ENCODE measurements around the gene STPG3.

The STPG3 gene

DNA sequence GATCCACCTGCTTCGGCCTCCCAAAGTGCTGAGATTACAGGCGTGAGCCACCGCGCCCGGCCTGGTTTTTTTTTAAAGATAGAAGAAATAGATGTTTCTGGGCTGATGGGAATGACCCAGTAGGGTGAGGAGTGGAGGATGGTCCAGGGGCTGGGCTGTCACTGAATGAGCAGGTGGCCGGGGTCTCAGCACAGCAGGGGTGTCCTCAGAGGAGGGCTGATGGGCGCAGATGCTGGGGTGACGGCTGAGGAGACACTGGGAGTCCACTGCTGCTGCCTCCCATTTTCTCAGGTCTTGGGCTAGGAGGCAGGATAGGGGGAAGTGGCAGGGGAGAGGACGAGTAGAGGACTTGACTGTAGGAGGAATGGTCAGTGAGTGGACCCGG lies 24.1 kb downstream of the STPG3 start:
- Histone ChIP-seq H3K4me1 (ENCODE audit: control insufficient read depth, insufficient read depth, low read length) (peaks cover 35% of the 10 kb centered on the region), H3K27ac (ENCODE audit: low read depth, low read length) (no peak overlapping the region), H3K9ac (ENCODE audit: low read length) (no peak overlapping the region), H3K9me3 (ENCODE audit: control insufficient read depth, insufficient read depth, low read depth, low read length) (no peaks in the 10 kb centered on the region), H3K4me3 (ENCODE audit: low read depth, low read length) (no peak overlapping the region), H3K36me3 (ENCODE audit: control insufficient read depth, insufficient read depth, low read length) (peaks cover 28% of the 10 kb centered on the region), H3K27me3 (ENCODE audit: control insufficient read depth, insufficient read depth, low read length) (no peaks in the 10 kb centered on the region)

DNA sequence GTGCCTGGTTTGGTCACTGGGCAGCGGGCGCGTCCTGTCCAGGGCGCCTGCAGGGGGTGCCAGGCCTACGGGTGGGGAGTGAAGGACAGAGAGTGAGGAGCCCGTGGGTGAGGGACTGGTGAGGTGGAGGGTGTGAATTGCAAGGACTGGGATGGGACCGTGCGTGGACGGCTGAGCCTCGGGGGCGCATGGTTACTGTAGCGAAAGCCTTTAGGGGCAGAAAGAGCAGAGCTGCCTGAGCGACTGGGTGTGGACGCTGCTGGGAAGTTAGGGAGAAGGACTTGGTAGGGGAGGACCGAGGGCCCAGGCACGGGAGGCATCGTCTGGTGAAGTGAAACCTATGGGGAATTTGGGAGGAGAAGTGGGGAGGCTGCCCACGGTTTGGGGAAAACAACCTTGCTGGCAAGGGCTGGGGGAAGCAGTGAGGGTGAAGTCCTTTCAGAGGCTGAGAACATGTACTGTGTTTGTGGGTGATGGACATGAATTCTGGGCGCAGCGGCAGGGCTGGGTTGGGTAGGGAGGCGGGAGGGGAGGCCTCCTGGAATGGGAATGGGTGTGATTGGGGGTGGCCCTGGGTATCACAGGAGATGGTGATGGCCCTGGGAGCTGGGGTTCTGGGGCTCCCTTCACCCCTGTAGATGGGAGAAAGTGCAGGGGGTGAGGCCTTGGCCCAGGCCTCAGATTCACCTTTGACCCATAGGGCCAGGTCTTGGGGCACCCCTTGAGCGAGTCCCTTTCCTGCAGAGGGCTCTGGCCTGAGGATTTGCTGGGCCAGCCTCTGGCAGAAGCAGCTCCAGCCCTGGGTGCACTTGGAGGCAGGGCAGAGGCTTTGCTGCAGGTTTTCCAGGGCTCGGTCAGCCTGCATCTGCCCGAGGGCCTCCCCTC lies 24.7 kb downstream of the STPG3 start:
- H3K27ac ChIP-seq (ENCODE audit: low read depth, low read length): peak overlapping the region; percentile 89; the same call in 1 of the 2 replicates
- H3K4me1 ChIP-seq (ENCODE audit: control insufficient read depth, insufficient read depth, low read length): peaks cover 38% of the 10 kb centered on the region
- H3K4me3 ChIP-seq (ENCODE audit: low read depth, low read length): no peak overlapping the region
- H3K9ac ChIP-seq (ENCODE audit: low read length): no peak overlapping the region
- no peaks in the 10 kb centered on the region for H3K27me3 ChIP-seq (ENCODE audit: control insufficient read depth, insufficient read depth, low read length)
- H3K36me3 ChIP-seq (ENCODE audit: control insufficient read depth, insufficient read depth, low read length): peaks cover 28% of the 10 kb centered on the region
- no peaks in the 10 kb centered on the region for H3K9me3 ChIP-seq (ENCODE audit: control insufficient read depth, insufficient read depth, low read depth, low read length)

DNA sequence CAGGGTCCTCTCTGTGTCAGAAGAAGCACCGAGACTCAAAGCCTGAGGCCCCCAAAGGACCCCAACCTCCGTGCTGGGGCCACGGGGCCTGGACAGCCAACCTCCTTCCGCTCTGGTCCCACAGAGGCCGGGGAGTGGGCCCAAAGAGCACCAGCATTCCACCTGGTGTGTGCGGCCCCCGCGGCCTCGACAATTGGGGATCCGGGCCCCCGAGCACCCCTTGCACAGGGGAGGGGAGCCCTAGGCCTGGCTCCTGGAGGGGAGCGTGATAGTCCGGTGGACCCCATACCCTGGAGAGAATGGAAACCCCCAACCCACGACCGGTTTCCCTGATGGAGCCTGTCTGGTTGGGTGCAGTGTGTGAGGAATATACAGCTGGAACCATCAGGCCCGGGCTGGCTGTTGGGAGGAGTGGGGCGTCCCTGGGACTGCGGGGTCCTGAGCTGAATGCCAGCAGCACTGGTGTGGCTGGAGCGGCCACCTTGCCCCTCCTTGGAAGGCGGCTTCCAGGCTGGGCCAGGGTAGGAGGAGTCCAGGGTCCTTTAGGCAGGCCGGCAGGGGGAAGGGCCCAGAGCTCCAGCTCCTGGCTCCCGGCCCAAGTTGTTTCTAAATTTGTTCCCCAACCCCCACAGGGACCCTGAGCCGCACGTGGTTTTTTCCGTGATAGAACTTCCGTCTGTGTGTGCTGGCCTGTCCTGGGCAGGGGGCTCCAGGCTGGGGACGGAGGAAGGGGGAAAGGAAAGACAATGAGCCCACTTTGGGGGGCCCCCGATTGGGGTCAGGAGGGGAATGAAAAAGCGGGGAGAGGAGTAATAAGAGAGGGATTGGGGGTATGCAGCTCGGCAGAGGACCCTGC lies 25.6 kb downstream of the STPG3 start:
- H3K27ac ChIP-seq (ENCODE audit: low read depth, low read length): peak overlapping the region; percentile 89
- H3K4me1 ChIP-seq (ENCODE audit: control insufficient read depth, insufficient read depth, low read length): peaks cover 38% of the 10 kb centered on the region
- H3K27me3 ChIP-seq (ENCODE audit: control insufficient read depth, insufficient read depth, low read length): peaks cover under 1% of the 10 kb centered on the region
- peaks cover 23% of the 10 kb centered on the region for H3K36me3 ChIP-seq (ENCODE audit: control insufficient read depth, insufficient read depth, low read length)
- no peaks in the 10 kb centered on the region for H3K9me3 ChIP-seq (ENCODE audit: control insufficient read depth, insufficient read depth, low read depth, low read length)
- peak overlapping the region; percentile 54 for H3K4me3 ChIP-seq (ENCODE audit: low read depth, low read length)
- peak overlapping the region; percentile 66 for H3K9ac ChIP-seq (ENCODE audit: low read length)

DNA sequence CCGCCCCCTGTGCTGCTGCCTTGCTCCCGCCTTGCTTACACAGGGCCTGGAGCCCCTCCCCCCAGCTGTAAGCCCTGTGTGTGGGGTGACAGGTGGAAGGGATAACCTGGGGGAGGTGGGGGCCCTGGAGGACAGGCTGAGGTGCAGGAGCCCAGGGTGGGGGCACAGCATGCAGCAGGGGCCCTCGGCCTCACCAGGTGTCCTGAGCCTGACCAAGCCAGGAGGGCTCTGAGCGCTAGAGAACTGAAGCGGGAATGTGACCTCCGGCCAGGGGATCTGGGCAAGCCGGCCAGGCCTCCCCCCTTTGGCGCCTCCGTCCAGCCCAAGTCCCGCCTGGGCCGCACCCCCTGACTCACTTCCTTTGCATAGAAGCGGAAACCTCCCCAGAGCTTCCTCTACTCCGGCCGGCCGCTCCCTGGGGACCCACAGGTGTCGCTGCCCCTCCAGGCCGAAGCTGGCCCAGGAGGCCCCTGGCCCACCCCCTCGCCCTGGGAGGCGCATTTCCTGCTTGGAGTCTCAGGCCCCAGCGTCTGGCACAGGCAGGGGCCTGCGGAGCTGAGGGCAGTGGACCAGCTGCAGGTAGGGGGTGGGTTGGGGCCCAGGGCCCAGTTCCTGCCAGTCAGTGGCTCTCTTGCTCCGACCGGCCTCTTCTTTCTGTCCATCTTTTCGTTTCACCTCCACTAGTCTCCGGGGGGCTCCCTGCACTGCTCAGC lies 26.4 kb downstream of the STPG3 start, which contains the start of gene TOR4A:
Gene TOR4A, plus strand, starts transcription at position 398 of the 713 bp plus-strand sequence. CDS start 964 bp downstream, outside the sequence.
- Histone ChIP-seq H3K4me1 (ENCODE audit: control insufficient read depth, insufficient read depth, low read length) (peaks cover 38% of the 10 kb centered on the region), H3K4me3 (ENCODE audit: low read depth, low read length) (peak within 1 kb of the TSS; percentile 54), H3K36me3 (ENCODE audit: control insufficient read depth, insufficient read depth, low read length) (peaks cover 16% of the 10 kb centered on the region), H3K9ac (ENCODE audit: low read length) (peak within 1 kb of the TSS; percentile 66), H3K27ac (ENCODE audit: low read depth, low read length) (peak within 1 kb of the TSS; percentile 89), H3K9me3 (ENCODE audit: control insufficient read depth, insufficient read depth, low read depth, low read length) (no peaks in the 10 kb centered on the region), H3K27me3 (ENCODE audit: control insufficient read depth, insufficient read depth, low read length) (peaks cover 3% of the 10 kb centered on the region)

DNA sequence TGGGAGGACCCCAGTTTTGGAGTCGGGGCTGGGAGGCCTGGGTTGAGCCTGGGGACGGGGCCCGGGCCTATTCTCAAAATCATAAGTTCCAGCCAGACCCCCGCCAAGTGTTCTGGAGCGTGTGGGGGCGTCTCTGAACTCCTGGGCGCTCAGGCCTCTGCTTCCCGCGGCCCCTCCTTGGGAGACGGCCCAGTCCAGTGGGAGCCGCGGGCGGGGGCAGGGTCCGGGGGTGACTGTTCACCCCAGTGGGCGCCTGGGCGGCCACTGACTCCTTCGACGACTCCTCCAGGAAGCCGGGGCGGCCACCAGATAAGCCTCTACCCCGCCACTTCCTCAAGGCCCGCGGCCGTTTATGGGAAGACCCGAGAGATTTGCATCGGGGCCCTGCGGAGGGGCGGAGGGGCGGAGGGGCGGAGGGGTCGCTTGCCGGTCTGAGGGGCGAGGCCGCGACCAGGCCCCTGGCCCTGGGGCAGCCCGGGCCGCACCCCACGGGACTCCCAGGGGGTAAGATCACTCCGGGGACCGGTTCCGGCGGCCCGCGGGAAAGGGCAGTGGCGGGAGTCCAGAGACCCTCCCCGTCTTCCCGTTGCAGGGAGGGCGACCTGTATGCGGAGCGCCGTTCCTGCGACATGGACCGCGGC lies 27.1 kb downstream of the STPG3 start:
- peaks cover 13% of the 10 kb centered on the region for H3K36me3 ChIP-seq (ENCODE audit: control insufficient read depth, insufficient read depth, low read length)
- H3K27ac ChIP-seq (ENCODE audit: low read depth, low read length): peak overlapping the region; percentile 89; the same call in 1 of the 2 replicates
- H3K9ac ChIP-seq (ENCODE audit: low read length): peak overlapping the region; percentile 66
- peaks cover 37% of the 10 kb centered on the region for H3K4me1 ChIP-seq (ENCODE audit: control insufficient read depth, insufficient read depth, low read length)
- H3K27me3 ChIP-seq (ENCODE audit: control insufficient read depth, insufficient read depth, low read length): peaks cover 3% of the 10 kb centered on the region
- H3K9me3 ChIP-seq (ENCODE audit: control insufficient read depth, insufficient read depth, low read depth, low read length): no peaks in the 10 kb centered on the region
- peak overlapping the region; percentile 54 for H3K4me3 ChIP-seq (ENCODE audit: low read depth, low read length)

DNA sequence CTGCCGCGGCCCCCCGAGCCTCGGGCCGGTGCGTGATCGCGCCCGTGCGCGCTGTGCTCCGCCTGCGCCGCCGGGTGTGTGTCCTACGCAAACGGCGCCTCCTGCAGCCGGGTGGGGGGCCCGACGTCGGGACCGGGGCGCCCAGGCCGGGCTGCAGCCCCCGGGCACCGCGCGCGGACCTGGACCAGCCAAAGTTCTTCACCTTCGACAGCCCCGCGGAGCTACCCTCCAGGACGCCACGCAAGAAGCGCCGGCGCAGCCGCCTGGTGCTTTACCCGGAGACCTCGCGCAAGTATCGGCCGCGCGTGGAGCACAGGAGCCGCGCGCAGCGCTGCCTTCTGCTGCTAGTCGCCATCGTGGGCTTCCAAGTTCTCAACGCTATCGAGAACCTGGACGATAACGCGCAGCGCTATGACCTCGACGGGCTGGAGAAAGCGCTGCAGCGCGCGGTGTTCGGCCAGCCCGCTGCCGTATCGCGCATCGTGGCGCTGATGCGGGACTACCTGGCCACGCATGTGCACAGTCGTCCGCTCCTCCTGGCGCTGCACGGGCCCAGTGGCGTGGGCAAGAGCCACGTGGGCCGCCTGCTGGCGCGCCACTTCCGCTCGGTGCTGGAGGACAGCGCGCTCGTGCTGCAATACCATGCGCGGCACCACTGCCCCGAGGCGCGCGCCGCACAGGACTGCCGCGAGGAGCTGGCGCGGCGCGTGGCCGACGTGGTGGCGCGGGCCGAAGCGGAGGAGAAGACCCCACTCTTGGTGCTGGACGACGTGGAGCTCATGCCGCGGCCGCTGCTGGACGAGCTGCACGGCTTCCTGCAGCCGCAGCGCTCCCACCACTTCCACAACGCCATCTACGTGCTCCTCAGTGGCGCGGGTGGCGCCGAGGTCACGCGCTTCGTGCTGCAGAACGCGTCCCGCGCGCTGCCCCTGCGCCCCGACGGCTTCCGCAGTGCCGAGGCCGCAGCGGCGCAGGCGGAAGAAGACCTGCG lies 27.9 kb downstream of the STPG3 start:
- Histone ChIP-seq H3K9ac (ENCODE audit: low read length) (no peak overlapping the region), H3K4me1 (ENCODE audit: control insufficient read depth, insufficient read depth, low read length) (peaks cover 35% of the 10 kb centered on the region), H3K4me3 (ENCODE audit: low read depth, low read length) (peak overlapping the region; percentile 42), H3K9me3 (ENCODE audit: control insufficient read depth, insufficient read depth, low read depth, low read length) (no peaks in the 10 kb centered on the region), H3K27ac (ENCODE audit: low read depth, low read length) (no peak overlapping the region), H3K27me3 (ENCODE audit: control insufficient read depth, insufficient read depth, low read length) (peaks cover 3% of the 10 kb centered on the region), H3K36me3 (ENCODE audit: control insufficient read depth, insufficient read depth, low read length) (peaks cover 8% of the 10 kb centered on the region; the same call in 1 of the 2 replicates)

DNA sequence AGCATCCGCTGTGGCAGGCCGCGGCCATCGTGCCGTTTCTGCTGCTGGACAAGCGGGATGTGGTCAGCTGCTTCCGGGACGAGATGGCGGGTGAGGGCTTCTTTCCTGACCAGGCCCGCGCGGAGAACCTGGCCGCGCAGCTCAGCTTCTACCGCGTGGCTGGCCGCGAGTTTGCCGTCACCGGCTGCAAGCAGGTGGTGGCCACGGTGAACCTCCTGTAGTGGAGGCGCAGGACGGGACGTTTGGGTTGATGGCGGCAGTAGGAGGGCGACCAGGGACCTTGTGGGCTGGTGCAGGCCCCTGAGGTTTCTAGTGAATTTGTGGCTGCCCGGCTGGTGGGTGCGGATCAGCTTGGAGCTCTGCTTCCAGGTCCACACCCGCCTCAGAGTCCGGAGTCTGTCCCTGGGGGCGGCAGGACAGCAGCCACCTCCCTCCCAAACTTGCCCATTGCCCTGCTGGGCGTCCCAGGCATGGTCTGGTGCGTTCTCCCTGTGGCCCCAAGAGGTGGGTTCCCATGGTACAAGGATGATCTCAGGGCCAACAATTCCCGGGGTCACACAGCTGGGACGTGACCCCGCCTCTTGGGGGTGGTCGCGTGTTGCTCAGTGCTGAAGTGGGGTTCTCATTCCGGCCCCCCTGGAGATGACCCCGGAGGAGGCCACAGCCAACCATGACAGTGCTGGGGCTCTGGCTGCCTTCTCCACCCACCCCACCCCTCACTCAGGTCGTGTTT lies 28.8 kb downstream of the STPG3 start:
- Histone ChIP-seq H3K9me3 (ENCODE audit: control insufficient read depth, insufficient read depth, low read depth, low read length) (no peaks in the 10 kb centered on the region), H3K4me1 (ENCODE audit: control insufficient read depth, insufficient read depth, low read length) (peaks cover 32% of the 10 kb centered on the region), H3K9ac (ENCODE audit: low read length) (no peak overlapping the region), H3K27ac (ENCODE audit: low read depth, low read length) (no peak overlapping the region), H3K27me3 (ENCODE audit: control insufficient read depth, insufficient read depth, low read length) (peaks cover 3% of the 10 kb centered on the region), H3K4me3 (ENCODE audit: low read depth, low read length) (no peak overlapping the region), H3K36me3 (ENCODE audit: control insufficient read depth, insufficient read depth, low read length) (0 out of 2 replicates have a peak, but pooled peaks cover 5% of the 10 kb centered on the region)

DNA sequence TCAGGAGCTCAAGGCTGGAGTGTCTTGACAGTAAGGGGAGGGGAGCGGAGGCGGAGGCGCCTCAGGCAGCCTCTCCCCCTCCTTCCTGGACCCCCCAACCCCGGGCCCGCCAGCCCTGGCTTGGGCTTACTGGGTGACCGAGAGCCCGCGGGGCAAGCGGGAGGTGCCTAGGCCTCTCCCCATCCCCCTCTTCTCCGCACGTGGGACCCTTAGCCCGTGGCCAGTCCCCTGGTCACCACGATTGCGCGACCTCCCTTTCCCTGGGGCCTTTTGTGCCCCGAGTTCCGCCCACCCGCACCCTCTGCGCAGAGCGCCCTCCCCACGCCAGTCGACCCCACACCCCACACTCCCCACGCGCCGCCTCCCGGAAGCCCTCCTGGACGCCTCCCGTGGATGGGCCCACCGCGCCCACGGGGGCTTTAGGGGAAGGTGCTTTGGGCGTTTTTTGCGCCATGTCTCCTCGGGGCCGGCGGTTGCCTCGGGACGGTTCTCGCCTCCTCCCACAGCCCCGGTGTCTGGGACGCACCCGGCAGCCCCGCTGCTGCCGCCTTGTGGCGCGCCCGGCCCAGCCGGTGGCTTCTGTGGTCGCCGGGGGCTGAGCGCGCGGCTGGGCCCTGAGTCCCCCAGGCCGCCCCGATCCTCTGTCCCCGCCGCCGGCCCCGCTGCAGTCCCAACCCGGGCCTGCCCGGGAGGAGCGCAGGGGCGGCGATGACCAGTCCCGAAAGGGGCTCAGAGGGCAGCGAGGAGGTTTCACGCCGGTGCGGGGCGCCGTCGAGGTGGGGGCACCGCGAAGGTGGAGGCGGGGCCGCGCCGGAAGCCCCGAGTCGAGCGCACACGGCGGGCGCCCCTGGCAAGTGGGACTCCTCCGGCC lies 29.6 kb downstream of the STPG3 start:
- peak overlapping the region; percentile 60 for H3K4me3 ChIP-seq (ENCODE audit: low read depth, low read length)
- H3K4me1 ChIP-seq (ENCODE audit: control insufficient read depth, insufficient read depth, low read length): peaks cover 26% of the 10 kb centered on the region
- peak overlapping the region; percentile 5 for H3K9ac ChIP-seq (ENCODE audit: low read length)
- no peak overlapping the region for H3K27ac ChIP-seq (ENCODE audit: low read depth, low read length)
- H3K9me3 ChIP-seq (ENCODE audit: control insufficient read depth, insufficient read depth, low read depth, low read length): no peaks in the 10 kb centered on the region
- H3K27me3 ChIP-seq (ENCODE audit: control insufficient read depth, insufficient read depth, low read length): peaks cover 3% of the 10 kb centered on the region
- H3K36me3 ChIP-seq (ENCODE audit: control insufficient read depth, insufficient read depth, low read length): 0 out of 2 replicates have a peak, but pooled peaks cover 5% of the 10 kb centered on the region

All from HUES6 (cell line).